IPS-NIHi7 (cell line): ENCODE measurements around the gene FFAR4.

Experiments
- DNase-seq: peaks from one replicate; pipeline ENCODE4 v3.0.0; 2012; ENCODE audit warnings: mixed read lengths; ENCODE audit errors: extremely low spot score

Gene FFAR4

DNA sequence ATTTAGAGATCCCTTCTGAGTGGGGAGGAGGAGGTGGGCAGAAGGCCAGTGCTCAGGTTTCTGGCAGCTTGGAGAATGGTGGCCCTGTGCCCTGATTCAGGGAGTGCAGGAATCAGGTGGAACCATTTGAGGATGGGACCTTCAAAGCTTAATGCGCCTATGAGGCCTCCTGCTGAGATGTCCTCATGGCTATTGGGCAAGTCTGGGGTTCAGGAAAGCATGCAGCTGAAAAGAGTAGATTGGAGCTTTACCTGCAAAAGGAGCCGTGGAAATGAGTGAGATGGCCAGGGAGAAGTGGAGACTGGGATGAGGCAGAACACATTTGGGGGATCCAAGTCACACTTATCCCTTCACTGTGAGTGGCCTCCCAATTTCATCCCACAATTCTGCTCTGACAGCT is 6.1 kb downstream of the FFAR4 start:
- no peak for DNase-seq

DNA sequence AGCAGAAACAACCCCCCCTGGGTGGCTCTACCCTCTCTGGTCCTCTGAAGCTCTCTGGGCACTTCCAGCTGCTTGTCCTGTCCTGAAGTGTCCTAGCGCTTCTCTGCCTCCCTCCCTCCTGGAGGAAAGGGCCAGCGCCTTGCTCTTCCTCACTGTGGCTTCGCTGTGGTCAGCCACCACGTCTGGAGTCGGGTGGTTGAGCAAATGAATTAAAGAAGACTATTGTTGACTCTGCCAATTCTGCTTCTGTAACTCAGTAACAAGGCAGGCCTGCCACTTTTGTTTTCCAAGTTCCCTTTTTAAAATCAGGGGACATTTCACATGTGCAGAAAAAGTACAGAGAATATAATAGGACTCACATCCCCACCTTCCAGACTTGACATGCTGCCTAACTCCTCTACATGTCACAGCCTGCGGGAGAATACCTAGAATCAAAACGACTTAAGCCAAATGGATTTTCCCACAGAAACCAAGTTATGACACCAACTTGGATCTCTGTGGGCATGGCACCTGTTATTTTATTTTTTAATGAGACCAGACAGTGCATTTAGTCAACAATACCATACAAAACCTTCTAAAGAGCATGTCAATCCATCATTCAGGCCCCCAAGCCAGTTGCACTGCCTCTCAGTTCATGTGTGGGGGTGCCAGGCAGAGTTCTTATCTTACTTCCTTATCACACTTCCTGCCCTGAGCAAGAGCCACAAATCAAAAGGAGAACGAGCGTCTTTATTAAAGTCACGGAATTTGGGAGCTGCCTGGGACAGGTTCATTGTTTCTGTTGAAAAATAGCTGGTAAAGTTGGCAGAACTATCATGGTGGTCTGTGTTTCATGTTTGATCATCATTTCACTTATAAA is 6.8 kb downstream of the FFAR4 start:
- DNase-seq: no peak

DNA sequence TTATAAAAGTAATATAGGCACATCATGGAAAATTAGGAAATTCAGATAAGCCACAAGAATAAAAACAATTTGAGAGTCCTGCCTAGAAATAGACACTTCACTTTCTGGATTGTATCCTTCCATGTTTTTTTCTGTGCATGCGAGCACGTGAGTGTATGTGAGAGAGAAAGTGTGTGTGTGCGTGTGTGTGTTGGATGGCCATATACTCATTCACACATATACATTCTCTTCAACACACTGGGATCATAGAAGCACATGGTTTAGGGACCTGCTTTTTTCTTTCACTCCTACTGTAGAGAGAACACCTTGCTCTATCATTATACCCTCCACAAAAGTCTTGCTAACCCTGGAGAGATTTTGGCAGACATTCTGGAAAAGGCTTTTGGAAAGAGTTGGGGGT is 7.5 kb downstream of the FFAR4 start:
- DNase-seq: no peak

DNA sequence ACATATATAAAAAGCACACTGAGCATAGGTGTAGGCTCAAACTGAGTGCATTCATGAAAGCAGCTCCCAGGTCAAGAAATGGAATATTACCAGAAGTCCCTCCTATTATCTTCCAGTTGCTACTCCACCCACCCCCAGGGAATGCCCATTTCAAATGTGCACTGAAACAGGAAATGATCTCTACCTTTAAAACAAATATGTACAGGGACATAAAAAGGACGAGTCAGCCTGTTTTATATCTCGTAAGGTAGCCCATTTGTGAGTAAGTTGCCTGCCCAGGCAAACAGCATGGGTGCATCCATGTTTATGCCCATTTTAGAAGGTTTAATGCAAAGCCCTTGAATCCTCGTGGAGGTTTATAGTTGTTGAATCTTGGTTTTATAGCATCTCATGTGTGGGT is 10.4 kb downstream of the FFAR4 start:
- no peak for DNase-seq

- no peak for DNase-seq
These were observed 11.1 kb downstream of the FFAR4 start for GRCh38 chr10:93577565-93577964.

- DNase-seq: no peak
These were observed 12.6 kb downstream of the FFAR4 start for GRCh38 chr10:93579089-93579488.

- no peak for DNase-seq
These were observed 13.7 kb downstream of the FFAR4 start for GRCh38 chr10:93579985-93580711.

DNA sequence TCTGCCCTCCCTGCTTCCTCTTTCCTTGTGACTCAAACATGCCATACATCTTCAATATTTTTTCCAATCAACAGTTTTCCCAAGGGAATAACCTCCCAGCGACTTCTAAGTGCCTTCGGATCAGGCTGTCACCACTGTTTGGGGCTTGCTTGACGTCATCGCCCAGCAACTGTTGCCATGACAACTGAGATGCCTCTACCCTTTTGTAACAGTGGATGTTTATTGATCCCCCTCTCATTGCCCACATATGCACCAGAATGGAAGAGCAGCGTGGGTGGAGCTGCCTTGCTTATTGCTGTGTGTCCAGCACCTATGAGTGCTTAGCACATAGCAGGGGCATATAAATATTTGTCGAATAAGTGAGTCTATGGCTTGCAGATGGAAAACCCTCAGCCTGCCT is 14.4 kb downstream of the FFAR4 start:
- peak; percentile 46 for DNase-seq

- DNase-seq: no peak
These were observed 18.0 kb downstream of the FFAR4 start for GRCh38 chr10:93584445-93584844.

DNA sequence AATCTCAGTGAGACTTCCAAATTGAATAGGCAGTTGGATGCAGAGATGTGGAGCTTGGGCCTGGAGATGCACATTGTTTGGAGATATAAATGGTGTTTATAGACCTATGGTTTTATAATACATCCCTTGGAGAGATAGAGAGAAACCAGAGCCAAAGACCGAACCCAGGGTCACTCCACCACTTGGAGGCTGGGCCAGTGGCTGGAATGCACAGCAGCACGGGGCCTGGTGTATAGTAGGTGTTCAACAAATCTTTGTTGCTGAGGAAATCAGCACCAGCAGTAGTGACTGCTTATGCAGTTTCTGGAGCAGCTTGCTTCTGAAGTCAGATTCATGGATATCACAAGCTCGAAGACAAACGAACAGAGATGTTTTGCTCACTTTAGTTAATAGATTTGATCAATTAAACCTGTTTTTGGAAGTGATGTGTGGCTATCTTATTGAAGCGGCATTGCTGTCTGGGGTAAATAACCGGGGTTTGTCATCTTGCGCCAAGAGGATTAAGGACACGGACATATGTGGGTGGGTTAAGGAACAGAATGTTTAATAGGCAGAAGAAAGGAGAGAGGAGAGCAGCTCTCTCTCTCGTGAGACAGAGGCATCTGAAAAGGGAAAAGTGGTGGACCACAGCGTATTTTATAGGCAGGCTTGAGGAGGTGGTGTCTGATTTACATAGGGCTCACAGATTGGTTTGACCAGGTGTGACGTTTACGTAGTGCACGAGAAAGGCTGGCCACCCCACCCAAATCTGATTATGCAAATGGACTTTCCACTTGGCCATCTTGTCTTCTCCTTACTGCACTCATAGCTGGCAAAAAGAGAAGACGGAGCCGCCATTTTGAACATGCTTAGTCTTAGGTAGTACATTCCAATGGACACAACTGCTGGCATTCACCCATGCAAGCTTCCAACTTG is 23.4 kb downstream of the FFAR4 start:
- no peak for DNase-seq

DNA sequence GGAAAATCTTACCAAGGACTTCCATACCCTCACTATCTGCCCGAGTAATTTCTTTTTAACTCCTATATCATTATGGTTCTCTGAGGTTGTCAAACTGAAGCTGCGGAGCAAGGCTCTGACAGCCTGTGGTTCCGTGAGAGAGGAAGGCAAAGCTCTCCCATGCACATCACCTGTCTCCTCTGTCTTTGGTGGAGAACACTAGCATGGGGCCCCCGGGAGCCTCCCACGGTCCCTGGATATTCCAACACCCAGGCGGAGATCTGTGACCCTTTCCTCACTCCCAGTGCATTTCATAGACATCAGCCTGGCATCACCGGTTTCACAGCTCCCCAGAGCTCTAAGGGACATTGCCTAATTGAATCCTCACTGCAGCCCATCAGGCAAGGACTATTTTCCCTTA is 24.2 kb downstream of the FFAR4 start:
- DNase-seq: no peak

GRCh38 chr10:93591065-93591808 is 24.8 kb downstream of the FFAR4 start:
- DNase-seq: peak; percentile 46

- DNase-seq: no peak
These were observed 26.8 kb downstream of the FFAR4 start for GRCh38 chr10:93593254-93593653.

DNA sequence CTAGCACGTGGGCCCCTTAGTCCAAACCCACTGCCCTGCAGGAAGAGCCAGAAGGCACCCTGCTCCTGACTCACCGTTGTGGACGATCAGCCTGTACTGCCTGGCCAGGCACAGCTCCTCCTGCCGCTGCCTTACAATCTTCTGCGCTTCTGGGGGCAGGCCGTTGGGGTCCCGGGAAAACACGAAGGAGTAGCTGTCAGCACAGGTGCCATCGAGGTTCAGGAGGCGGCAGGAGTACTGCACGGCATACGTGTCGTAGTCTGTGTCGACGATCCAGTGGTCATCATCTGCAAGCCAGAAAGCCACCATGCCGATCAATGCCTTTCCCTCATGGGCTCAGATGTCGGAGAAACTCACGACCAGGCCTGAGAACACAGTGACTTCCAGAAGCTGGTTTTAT is 27.3 kb downstream of the FFAR4 start:
- no peak for DNase-seq

- no peak for DNase-seq
These were observed 28.1 kb downstream of the FFAR4 start for GRCh38 chr10:93594518-93594917.

GRCh38 chr10:93595378-93596161 is 29.1 kb downstream of the FFAR4 start:
- no peak for DNase-seq

DNA sequence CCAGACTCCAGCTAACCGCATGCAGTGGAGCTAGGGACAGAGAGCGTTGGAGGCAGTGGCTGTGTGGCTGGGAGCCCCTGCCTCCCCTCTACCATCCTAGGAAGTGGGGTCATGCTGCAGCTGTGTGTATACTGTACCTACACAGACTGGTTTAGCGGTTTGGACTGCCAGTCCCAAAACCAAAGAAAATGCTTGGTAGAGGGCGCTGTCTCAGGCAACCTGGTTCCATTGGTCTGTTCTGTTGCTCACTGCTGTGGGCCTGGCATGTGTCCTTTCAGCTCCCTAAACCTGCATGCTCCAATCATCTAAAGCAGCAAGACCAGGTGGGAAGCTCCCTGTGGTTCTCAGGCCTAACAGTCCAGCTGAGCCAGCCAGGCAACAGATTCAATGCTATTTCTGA is 30.1 kb downstream of the FFAR4 start:
- peak; percentile 66 for DNase-seq

GRCh38 chr10:93597075-93597599 is 30.7 kb downstream of the FFAR4 start:
- no peak for DNase-seq

- DNase-seq: no peak
These were observed 31.7 kb downstream of the FFAR4 start for GRCh38 chr10:93598157-93598556.

DNA sequence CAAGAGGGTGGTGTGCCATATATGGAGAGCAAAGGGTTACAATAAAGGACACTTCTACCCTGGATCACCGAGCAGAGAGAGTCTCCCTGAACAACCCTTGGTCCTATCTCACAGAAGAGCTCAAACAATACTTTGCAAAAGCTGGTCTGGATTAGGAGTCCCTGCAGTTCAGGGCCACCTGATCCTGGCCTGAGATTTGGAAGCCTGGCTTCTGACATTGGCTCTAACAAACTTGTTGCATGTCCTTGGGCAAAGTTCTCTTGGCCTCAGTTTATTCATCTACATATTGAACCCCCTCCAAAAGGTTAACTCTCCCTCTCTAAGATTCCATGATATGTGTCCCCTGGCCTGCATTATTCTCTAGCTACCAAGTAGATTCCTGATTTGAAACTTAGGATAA is 32.9 kb downstream of the FFAR4 start:
- DNase-seq: no peak
